ENCODE data around the gene BROX. TPM values are rescaled to one million over a fixed set of nuclear protein-coding genes. Genes with fewer than 3 reads are reported as not detected.
A peak's percentile ranks its signal among the peaks of the same experiment; 100 is the strongest.

Gene BROX
- total RNA-seq, 3 donors from 2014 or later = 51.6 to 67.1 (median 60.0) TPM

GRCh38 chr1:222769971-222770620 is 57.7 kb downstream of the BROX start:
- peaks cover 12% of the 10 kb centered on the region for H3K9me3 ChIP-seq
- DNase-seq (no peak), ATAC-seq (no peak)
- no peak overlapping the region for H3K4me3 ChIP-seq
- no peaks in the 10 kb centered on the region for H3K36me3 ChIP-seq (ENCODE audit: low read depth)
- no peaks in the 10 kb centered on the region for H3K4me1 ChIP-seq (ENCODE audit: low read depth)
- no peak for TF ChIP-seq CTCF (IDR thresholded peaks at IDR 0.05)
- intact Hi-C loops (cut with DNase I, micrococcal nuclease) = no loop called here

- ATAC-seq (peak; percentile 59), DNase-seq (peak in 1 of 3 donors; percentile 15)
- intact Hi-C loops (cut with DNase I, micrococcal nuclease) = no loop called here
- no peaks in the 10 kb centered on the region for H3K36me3 ChIP-seq (ENCODE audit: low read depth)
- H3K4me3 ChIP-seq = no peak overlapping the region
- peaks cover 12% of the 10 kb centered on the region for H3K9me3 ChIP-seq
- no peak for TF ChIP-seq CTCF (IDR thresholded peaks at IDR 0.05)
- no peaks in the 10 kb centered on the region for H3K4me1 ChIP-seq (ENCODE audit: low read depth)
These were observed 60.6 kb downstream of the BROX start for GRCh38 chr1:222772996-222773379.

- no peaks in the 10 kb centered on the region for H3K36me3 ChIP-seq (ENCODE audit: low read depth)
- H3K9me3 ChIP-seq = no peaks in the 10 kb centered on the region
- no peak overlapping the region for H3K4me3 ChIP-seq
- intact Hi-C loops (cut with DNase I, micrococcal nuclease) = no loop called here
- ATAC-seq = no peak
- no peak for DNase-seq
- H3K4me1 ChIP-seq (ENCODE audit: low read depth) = no peaks in the 10 kb centered on the region
- no peak for TF ChIP-seq CTCF (IDR thresholded peaks at IDR 0.05)
These were observed 65.1 kb downstream of the BROX start for GRCh38 chr1:222777463-222777862.

GRCh38 chr1:222777977-222778376 is 65.6 kb downstream of the BROX start:
- ATAC-seq = no peak
- Histone ChIP-seq H3K9me3 (no peaks in the 10 kb centered on the region), H3K36me3 (ENCODE audit: low read depth) (no peaks in the 10 kb centered on the region), H3K4me3 (no peak overlapping the region), H3K4me1 (ENCODE audit: low read depth) (no peaks in the 10 kb centered on the region)
- intact Hi-C loops (cut with DNase I, micrococcal nuclease) = no loop called here
- TF ChIP-seq CTCF (IDR thresholded peaks at IDR 0.05) = no peak
- DNase-seq = no peak

- no peaks in the 10 kb centered on the region for H3K4me1 ChIP-seq (ENCODE audit: low read depth)
- no peaks in the 10 kb centered on the region for H3K36me3 ChIP-seq (ENCODE audit: low read depth)
- no peak overlapping the region for H3K4me3 ChIP-seq
- no peak for TF ChIP-seq CTCF (IDR thresholded peaks at IDR 0.05)
- ATAC-seq (no peak), DNase-seq (no peak)
- intact Hi-C loops (cut with DNase I, micrococcal nuclease) = no loop called here
- H3K9me3 ChIP-seq = no peaks in the 10 kb centered on the region
These were observed 68.9 kb downstream of the BROX start for GRCh38 chr1:222781251-222781650.

GRCh38 chr1:222783051-222783450 is 70.7 kb downstream of the BROX start:
- intact Hi-C loops (cut with DNase I, micrococcal nuclease) = no loop called here
- ATAC-seq (no peak), DNase-seq (no peak)
- Histone ChIP-seq H3K9me3 (no peaks in the 10 kb centered on the region), H3K4me1 (ENCODE audit: low read depth) (no peaks in the 10 kb centered on the region), H3K4me3 (no peak overlapping the region), H3K36me3 (ENCODE audit: low read depth) (no peaks in the 10 kb centered on the region)
- no peak for TF ChIP-seq CTCF (IDR thresholded peaks at IDR 0.05)
